K562 (cell line): ENCODE measurements around the gene SHH. TPM values are rescaled to one million over a fixed set of nuclear protein-coding genes. Genes with fewer than 3 reads are reported as not detected.

Experiments used
- ATAC-seq: fragments of 200-7000 bp; cut with Tn5 transposase; 3 replicates; pipeline ENCODE4 v1.9.1; 2020; ENCODE audit warnings: moderate library complexity
- BruUV-seq: library from RNA; stranded (reverse); fragments of 400-500 nt; replicated peaks from 2 replicates; lab custom pipeline; 2021; lab: Mats Ljungman, UMichigan
- CTCF ChIA-PET: fragments of 300-600 bp; formaldehyde crosslinking; extraction: SDS; loops from one replicate; lab custom pipeline; 2021; ENCODE audit warnings: low intra/inter-chr PET ratio; lab: Yijun Ruan, JAX
- POLR2A ChIA-PET: fragments of 300-600, 350-650 bp; sonication (Branson Sonifier 250); formaldehyde crosslinking; extraction: SDS; loops from one replicate; lab custom pipeline; 2021; ENCODE audit warnings: antibody characterized with exemption, inconsistent platforms; lab: Yijun Ruan, JAX
- DNase-seq, 4 experiments: peaks; one replicate each; pipeline versions ENCODE4 v3.0.0 to v3.0.0-alpha.2; 2011 to 2018; ENCODE audit warnings: low spot score in 3 of 4, mixed read lengths in 3 of 4; ENCODE audit errors: extremely low read depth in 1 of 4
- FAIRE-seq: peaks from 2 replicates; lab custom pipeline; 2011; peaks lifted over from hg19 to GRCh38; lab: Jason Lieb, UNC
- H2AFZ ChIP-seq: 2 replicates; pipeline ENCODE4 v1.6.0; 2011; ENCODE audit warnings: low read depth, low read length, control low read depth, inconsistent platforms
- H3K27ac ChIP-seq: fragments of 200-600 bp; 3 replicates; pipeline ENCODE4 v1.8.0; 2011; ENCODE audit warnings: low read depth, mild to moderate bottlenecking, control low read depth, inconsistent platforms, low read length, moderate library complexity, mixed read lengths; ENCODE audit errors: extremely low read depth
- H3K27me3 ChIP-seq, 2 experiments: fragments of 300-600 bp in 1 of 2; 2 replicates in 1 of 2; 3 replicates in 1 of 2; pipeline versions ENCODE4 v1.6.0 to v1.8.0; 2011; ENCODE audit warnings: inconsistent platforms in 2 of 2, low read length in 2 of 2, mild to moderate bottlenecking in 1 of 2, mixed read lengths in 1 of 2, moderate library complexity in 1 of 2; ENCODE audit not compliant: control insufficient read depth in 2 of 2, insufficient read depth in 2 of 2
- H3K36me3 ChIP-seq: fragments of 300-600 bp; 3 replicates; pipeline ENCODE4 v1.8.0; 2011; ENCODE audit warnings: mild to moderate bottlenecking, low read length, inconsistent platforms; ENCODE audit not compliant: control insufficient read depth, insufficient read depth
- H3K4me1 ChIP-seq, 2 experiments: fragments of 200-600 bp in 1 of 2; replicated peaks in 1 of 2; 2 replicates in 1 of 2; 3 replicates in 1 of 2; pipeline versions ENCODE4 v1.5.1 to v1.8.0; 2011; ENCODE audit warnings: inconsistent platforms in 2 of 2, low read length in 2 of 2, mild to moderate bottlenecking in 1 of 2, mixed read lengths in 1 of 2, moderate library complexity in 1 of 2; ENCODE audit not compliant: control insufficient read depth in 2 of 2, insufficient read depth in 2 of 2
- H3K4me2 ChIP-seq: 2 replicates; pipeline ENCODE4 v1.6.1; 2011; ENCODE audit warnings: low read length, control low read depth, inconsistent platforms, mixed read lengths; ENCODE audit not compliant: insufficient read depth
- H3K4me3 ChIP-seq: fragments of 200-600 bp; sonication (generic), shearing (Covaris generic); 2 replicates; pipeline ENCODE4 v1.5.1; 2016; ENCODE audit warnings: control low read depth, inconsistent platforms
- H3K79me2 ChIP-seq: fragments of 200-600 bp; 3 replicates; pipeline ENCODE4 v1.8.0; 2011; ENCODE audit warnings: low read length, inconsistent platforms; ENCODE audit not compliant: control insufficient read depth, insufficient read depth
- H3K9ac ChIP-seq, 2 experiments: 2 replicates each; pipeline versions ENCODE4 v1.6.0 to v1.6.1; 2011; ENCODE audit warnings: low read depth in 2 of 2, low read length in 2 of 2, control low read depth in 1 of 2, inconsistent platforms in 1 of 2, mild to moderate bottlenecking in 1 of 2, mixed read lengths in 1 of 2; ENCODE audit not compliant: insufficient read depth in 1 of 2
- H3K9me1 ChIP-seq: one replicate; pipeline ENCODE4 v1.6.0; 2011; ENCODE audit warnings: inconsistent platforms, mild to moderate bottlenecking, low read length, moderate library complexity; ENCODE audit not compliant: control insufficient read depth, insufficient read depth
- H3K9me3 ChIP-seq: replicated peaks from 2 replicates; pipeline ENCODE4 v1.5.1; 2011; ENCODE audit warnings: low read depth, low read length, inconsistent platforms; ENCODE audit not compliant: control insufficient read depth, insufficient read depth
- H4K20me1 ChIP-seq: replicated peaks from 2 replicates; pipeline ENCODE4 v1.6.1; 2011; ENCODE audit warnings: low read length, inconsistent platforms, mixed read lengths; ENCODE audit not compliant: control insufficient read depth, insufficient read depth
- MTA3 ChIP-seq: fragments of 450-650 bp; formaldehyde crosslinking; IDR thresholded peaks from 2 replicates; pipeline ENCODE4 v1.6.1; 2017; ENCODE audit warnings: mild to moderate bottlenecking, borderline replicate concordance
- NFE2 ChIP-seq: IDR thresholded peaks from 2 replicates; pipeline ENCODE4 v1.6.1; 2014; ENCODE audit warnings: antibody characterized with exemption, low read depth
- POLR2AphosphoS5 ChIP-seq: IDR thresholded peaks from 2 replicates; pipeline ENCODE4 v1.6.1; 2011; ENCODE audit warnings: mild to moderate bottlenecking, low read depth, low read length, moderate library complexity; ENCODE audit not compliant: control insufficient read depth, insufficient read depth
- WGBS: fragments of 100-300 bp; shearing (Covaris generic); methylation state at CpG from one replicate; pipeline ENCODE4 v1.1.6; 2016; ENCODE audit warnings: low coverage, mixed read lengths; ENCODE audit not compliant: insufficient coverage; ENCODE audit errors: missing lambda C conversion rate; 5-methylcytosine and 5-hydroxymethylcytosine counted together
- in situ Hi-C: fragments of 300-500 bp; cut with MboI; formaldehyde crosslinking; loops from 4 replicates; pipeline ENCODE4 v1.15.0; 2018; ENCODE audit warnings: inconsistent platforms, mixed read lengths
- intact Hi-C: fragments of 100-400 bp; cut with micrococcal nuclease; formaldehyde crosslinking; loops from 2 replicates; pipeline ENCODE4 v1.14.2; 2022
- polyA plus RNA-seq, 8 experiments: library from polyadenylated mRNA; depleted of rRNA in 4 of 8; stranded (reverse) in 5 of 8; unstranded in 3 of 8; fragments of >200 nt; fragmentation: Nextera tagmentation in 2 of 8; fragmentation: Illumina TruSeq in 1 of 8; extraction: Ambion mirVana in 2 of 8; extraction: Trizol in 1 of 8; gene quantifications; 2 replicates each; pipeline versions ENCODE4 v1.2.1 to v1.2.3, GENCODE V29; 2011 to 2014; ENCODE audit warnings: inconsistent platforms in 1 of 8, missing spikeins in 1 of 8
- total RNA-seq, 7 experiments: library from RNA; depleted of rRNA in 6 of 7; stranded (reverse); fragments of >200 nt in 6 of 7; fragmentation: Illumina TruSeq in 2 of 7; extraction: Trizol in 2 of 7; gene quantifications; 2 replicates each; pipeline versions ENCODE4 v1.2.1 to v1.2.3, GENCODE V29; 2011 to 2021; ENCODE audit warnings: low replicate concordance in 1 of 7

The SHH gene
- total and polyA plus RNA-seq, 9 of the 15 experiments (the other 6 are each of a cell fraction or from before 2014, with no cell fraction given) = 0.09 TPM; not detected in 8

- DNase-seq = no peak
- H3K27me3 ChIP-seq = no peaks in the 10 kb centered on the region
- H2AFZ ChIP-seq = no peak overlapping the region
- peaks cover 94% of the 10 kb centered on the region for H3K36me3 ChIP-seq
- BruUV-seq = no TSS peak
- in situ Hi-C loops = no loop called here
- H4K20me1 ChIP-seq = no peaks in the 10 kb centered on the region; the same call in 1 of the 2 replicates
- H3K4me2 ChIP-seq = no peak overlapping the region
- no peak overlapping the region for H3K27ac ChIP-seq
- TF ChIP-seq POLR2AphosphoS5 (0 out of 2 replicates have a peak, but pooled peaks have one; percentile 7), MTA3 (no peak)
- intact Hi-C loops = no loop called here
- FAIRE-seq = no peak
- H3K79me2 ChIP-seq = no peaks in the 10 kb centered on the region
- CTCF ChIA-PET = no interaction called here
- WGBS = 95% methylated on average over 7 of the region's 7 CpGs
- no peaks in the 10 kb centered on the region for H3K4me1 ChIP-seq
- H3K9me3 ChIP-seq = no peaks in the 10 kb centered on the region
- H3K9me1 ChIP-seq = peaks cover 3% of the 10 kb centered on the region
- H3K9ac ChIP-seq = no peak overlapping the region
- POLR2A ChIA-PET = no interaction called here
- no peak for ATAC-seq
- H3K4me3 ChIP-seq = no peak overlapping the region
These were observed 36.6 kb downstream of the SHH start for GRCh38 chr7:155775691-155776090.

- no peak overlapping the region for H2AFZ ChIP-seq
- in situ Hi-C loops = loop anchor here (25.0 kb wide), 1 partner anchor 388 kb away; no protein-coding TSS in a partner anchor
- no peaks in the 10 kb centered on the region for H3K79me2 ChIP-seq
- H3K27me3 ChIP-seq = no peaks in the 10 kb centered on the region
- no peak for DNase-seq
- H4K20me1 ChIP-seq = no peaks in the 10 kb centered on the region; the same call in 1 of the 2 replicates
- intact Hi-C loops = no loop called here
- H3K27ac ChIP-seq = no peak overlapping the region
- ATAC-seq = no peak
- BruUV-seq = no TSS peak
- peaks cover 3% of the 10 kb centered on the region for H3K9me1 ChIP-seq
- no peak overlapping the region for H3K4me3 ChIP-seq
- H3K9me3 ChIP-seq = no peaks in the 10 kb centered on the region
- H3K36me3 ChIP-seq = peaks cover 94% of the 10 kb centered on the region
- no peak overlapping the region for H3K4me2 ChIP-seq
- no peak for TF ChIP-seq NFE2
- H3K4me1 ChIP-seq = no peaks in the 10 kb centered on the region
- POLR2A ChIA-PET = no interaction called here
- no peak overlapping the region for H3K9ac ChIP-seq
- CTCF ChIA-PET = no interaction called here
- 95% methylated on average over 14 of the region's 14 CpGs for WGBS
- FAIRE-seq = no peak
These were observed 37.3 kb downstream of the SHH start for GRCh38 chr7:155774947-155775346.
